SK-N-SH (cell line): ENCODE measurements around the gene STAT6.

Experiments
- FOXM1 ChIP-seq: IDR thresholded peaks from 2 replicates; pipeline ENCODE4 v1.4.0; 2012; ENCODE audit warnings: low read depth, mild to moderate bottlenecking
- POLR2AphosphoS5 ChIP-seq: IDR thresholded peaks from 2 replicates; pipeline ENCODE4 v1.6.1; 2012; ENCODE audit warnings: low read depth, low read length
- RAD21 ChIP-seq: IDR thresholded peaks from 2 replicates; pipeline ENCODE4 v1.6.1; 2012; ENCODE audit warnings: mild to moderate bottlenecking, low read length
- TCF12 ChIP-seq: IDR thresholded peaks from 2 replicates; pipeline ENCODE4 v1.4.0; 2012
- TF ChIP-seq, protein P1 (sequence below): fragments of 200-600 bp; sonication (generic); IDR thresholded peaks from 2 replicates; pipeline ENCODE4 v1.6.1; 2017; ENCODE audit warnings: antibody characterized with exemption, mild to moderate bottlenecking, moderate library complexity
- TF ChIP-seq, protein P2 (sequence below): IDR thresholded peaks from 2 replicates; pipeline ENCODE4 v1.4.0; 2012; ENCODE audit warnings: low read depth, borderline replicate concordance
- TF ChIP-seq, protein P3 (sequence below): IDR thresholded peaks from 2 replicates; pipeline ENCODE4 v1.6.1; 2012; ENCODE audit warnings: mild to moderate bottlenecking, low read depth, low read length, moderate library complexity

DNA sequence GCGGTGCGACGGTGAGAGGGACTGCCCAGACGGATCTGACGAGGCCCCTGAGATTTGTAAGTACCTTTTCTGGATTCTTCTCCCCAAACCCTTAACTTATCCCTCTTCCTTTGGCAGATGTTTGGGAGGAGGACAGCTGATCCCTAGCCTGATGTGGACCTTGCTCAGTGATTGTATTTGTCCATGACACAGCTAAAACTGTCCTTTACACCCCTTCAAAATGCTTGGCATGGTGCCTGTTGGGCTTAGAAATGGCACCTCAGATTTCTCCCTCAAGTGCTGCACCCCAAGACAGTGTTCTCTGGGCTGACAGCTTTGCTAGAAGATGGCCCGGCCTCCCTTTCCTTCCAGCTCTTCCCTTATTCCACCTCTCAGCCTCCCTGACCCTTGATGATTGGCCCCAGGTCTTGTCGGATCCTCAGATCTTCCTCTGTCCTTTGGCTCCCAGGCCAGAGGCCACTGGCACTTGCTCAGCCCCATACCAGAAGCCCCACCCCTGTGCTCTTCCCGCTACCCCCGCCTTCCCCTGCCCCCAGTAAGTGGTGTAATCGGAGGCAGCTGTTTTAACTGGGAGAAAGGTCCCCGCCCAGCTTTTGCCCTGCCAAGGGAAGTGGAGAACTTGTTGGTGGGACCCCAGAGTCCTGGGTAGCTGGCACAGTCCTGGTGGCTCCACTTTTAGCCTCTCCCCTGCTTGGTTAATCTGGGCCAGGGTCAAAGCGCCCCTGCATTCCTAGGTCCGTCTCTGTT, 27.5 kb upstream of the STAT6 start:
- TF ChIP-seq FOXM1, result no peak
- TF ChIP-seq TCF12, result no peak
- TF ChIP-seq POLR2AphosphoS5, result no peak
- TF ChIP-seq, protein P1, sequence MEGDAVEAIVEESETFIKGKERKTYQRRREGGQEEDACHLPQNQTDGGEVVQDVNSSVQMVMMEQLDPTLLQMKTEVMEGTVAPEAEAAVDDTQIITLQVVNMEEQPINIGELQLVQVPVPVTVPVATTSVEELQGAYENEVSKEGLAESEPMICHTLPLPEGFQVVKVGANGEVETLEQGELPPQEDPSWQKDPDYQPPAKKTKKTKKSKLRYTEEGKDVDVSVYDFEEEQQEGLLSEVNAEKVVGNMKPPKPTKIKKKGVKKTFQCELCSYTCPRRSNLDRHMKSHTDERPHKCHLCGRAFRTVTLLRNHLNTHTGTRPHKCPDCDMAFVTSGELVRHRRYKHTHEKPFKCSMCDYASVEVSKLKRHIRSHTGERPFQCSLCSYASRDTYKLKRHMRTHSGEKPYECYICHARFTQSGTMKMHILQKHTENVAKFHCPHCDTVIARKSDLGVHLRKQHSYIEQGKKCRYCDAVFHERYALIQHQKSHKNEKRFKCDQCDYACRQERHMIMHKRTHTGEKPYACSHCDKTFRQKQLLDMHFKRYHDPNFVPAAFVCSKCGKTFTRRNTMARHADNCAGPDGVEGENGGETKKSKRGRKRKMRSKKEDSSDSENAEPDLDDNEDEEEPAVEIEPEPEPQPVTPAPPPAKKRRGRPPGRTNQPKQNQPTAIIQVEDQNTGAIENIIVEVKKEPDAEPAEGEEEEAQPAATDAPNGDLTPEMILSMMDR, result no peak
- no peak for TF ChIP-seq RAD21
- TF ChIP-seq, protein P2, sequence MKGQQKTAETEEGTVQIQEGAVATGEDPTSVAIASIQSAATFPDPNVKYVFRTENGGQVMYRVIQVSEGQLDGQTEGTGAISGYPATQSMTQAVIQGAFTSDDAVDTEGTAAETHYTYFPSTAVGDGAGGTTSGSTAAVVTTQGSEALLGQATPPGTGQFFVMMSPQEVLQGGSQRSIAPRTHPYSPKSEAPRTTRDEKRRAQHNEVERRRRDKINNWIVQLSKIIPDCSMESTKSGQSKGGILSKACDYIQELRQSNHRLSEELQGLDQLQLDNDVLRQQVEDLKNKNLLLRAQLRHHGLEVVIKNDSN, result no peak
- TF ChIP-seq, protein P3, sequence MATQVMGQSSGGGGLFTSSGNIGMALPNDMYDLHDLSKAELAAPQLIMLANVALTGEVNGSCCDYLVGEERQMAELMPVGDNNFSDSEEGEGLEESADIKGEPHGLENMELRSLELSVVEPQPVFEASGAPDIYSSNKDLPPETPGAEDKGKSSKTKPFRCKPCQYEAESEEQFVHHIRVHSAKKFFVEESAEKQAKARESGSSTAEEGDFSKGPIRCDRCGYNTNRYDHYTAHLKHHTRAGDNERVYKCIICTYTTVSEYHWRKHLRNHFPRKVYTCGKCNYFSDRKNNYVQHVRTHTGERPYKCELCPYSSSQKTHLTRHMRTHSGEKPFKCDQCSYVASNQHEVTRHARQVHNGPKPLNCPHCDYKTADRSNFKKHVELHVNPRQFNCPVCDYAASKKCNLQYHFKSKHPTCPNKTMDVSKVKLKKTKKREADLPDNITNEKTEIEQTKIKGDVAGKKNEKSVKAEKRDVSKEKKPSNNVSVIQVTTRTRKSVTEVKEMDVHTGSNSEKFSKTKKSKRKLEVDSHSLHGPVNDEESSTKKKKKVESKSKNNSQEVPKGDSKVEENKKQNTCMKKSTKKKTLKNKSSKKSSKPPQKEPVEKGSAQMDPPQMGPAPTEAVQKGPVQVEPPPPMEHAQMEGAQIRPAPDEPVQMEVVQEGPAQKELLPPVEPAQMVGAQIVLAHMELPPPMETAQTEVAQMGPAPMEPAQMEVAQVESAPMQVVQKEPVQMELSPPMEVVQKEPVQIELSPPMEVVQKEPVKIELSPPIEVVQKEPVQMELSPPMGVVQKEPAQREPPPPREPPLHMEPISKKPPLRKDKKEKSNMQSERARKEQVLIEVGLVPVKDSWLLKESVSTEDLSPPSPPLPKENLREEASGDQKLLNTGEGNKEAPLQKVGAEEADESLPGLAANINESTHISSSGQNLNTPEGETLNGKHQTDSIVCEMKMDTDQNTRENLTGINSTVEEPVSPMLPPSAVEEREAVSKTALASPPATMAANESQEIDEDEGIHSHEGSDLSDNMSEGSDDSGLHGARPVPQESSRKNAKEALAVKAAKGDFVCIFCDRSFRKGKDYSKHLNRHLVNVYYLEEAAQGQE, result no peak
